K562 (cell line): ENCODE results near the gene EGFL7. TPM values are rescaled to one million over a fixed set of nuclear protein-coding genes. Genes with fewer than 3 reads are reported as not detected.

Experiments used
- ATF6 ChIP-seq: sonication (generic); formaldehyde crosslinking; IDR thresholded peaks from 2 replicates; pipeline ENCODE4 v1.4.0; 2020; ENCODE audit warnings: mild to moderate bottlenecking, missing genetic modification reagents
- BCL6 ChIP-seq: fragments of 250-450 bp; sonication (Bioruptor Pico); IDR thresholded peaks from 2 replicates; pipeline ENCODE4 v1.4.0; 2020
- E2F8 ChIP-seq: fragments of 450-650 bp; IDR thresholded peaks from 2 replicates; pipeline ENCODE4 v1.7.1; 2018; ENCODE audit warnings: mild to moderate bottlenecking, low read depth; ENCODE audit not compliant: partially characterized antibody
- GATAD2B ChIP-seq: fragments of 450-650 bp; IDR thresholded peaks from 2 replicates; pipeline ENCODE4 v1.6.1; 2017; ENCODE audit warnings: mild to moderate bottlenecking, borderline replicate concordance
- MAX ChIP-seq: sonication (generic); formaldehyde crosslinking; IDR thresholded peaks from 2 replicates; pipeline ENCODE4 v1.9.0; 2022; ENCODE audit warnings: mild to moderate bottlenecking, missing genetic modification reagents
- PRDM10 ChIP-seq: fragments of 450-650 bp; IDR thresholded peaks from 2 replicates; pipeline ENCODE4 v1.6.1; 2018; ENCODE audit not compliant: partially characterized antibody
- RFX1 ChIP-seq: fragments of 450-650 bp; IDR thresholded peaks from 2 replicates; pipeline ENCODE4 v1.6.1; 2016; ENCODE audit warnings: mild to moderate bottlenecking, moderate library complexity
- RFX7 ChIP-seq: fragments of 250-450 bp; sonication (Bioruptor Pico); IDR thresholded peaks from 2 replicates; pipeline ENCODE4 v1.5.1; 2021; ENCODE audit warnings: mild to moderate bottlenecking
- ZC3H4 ChIP-seq: sonication (generic); formaldehyde crosslinking; IDR thresholded peaks from 2 replicates; pipeline ENCODE4 v1.9.0; 2021; ENCODE audit warnings: missing genetic modification reagents, borderline replicate concordance
- ZNF431 ChIP-seq: sonication (generic); formaldehyde crosslinking; IDR thresholded peaks from 2 replicates; pipeline ENCODE4 v1.8.0; 2022; ENCODE audit warnings: mild to moderate bottlenecking, missing genetic modification reagents
- ZNF57 ChIP-seq: fragments of 450-650 bp; formaldehyde crosslinking; IDR thresholded peaks from 2 replicates; pipeline ENCODE4 v1.4.0; 2020; ENCODE audit warnings: mild to moderate bottlenecking, moderate library complexity
- ZNF592 ChIP-seq: fragments of 450-650 bp; IDR thresholded peaks from 2 replicates; pipeline ENCODE4 v1.6.1; 2017; ENCODE audit warnings: antibody characterized with exemption, mild to moderate bottlenecking
- ZNF780A ChIP-seq: fragments of 250-450 bp; sonication (Bioruptor Pico); IDR thresholded peaks from 2 replicates; pipeline ENCODE4 v1.5.0; 2021; ENCODE audit warnings: mild to moderate bottlenecking
- polyA plus RNA-seq, 8 experiments: library from polyadenylated mRNA; depleted of rRNA in 4 of 8; stranded (reverse) in 5 of 8; unstranded in 3 of 8; fragments of >200 nt; fragmentation: Nextera tagmentation in 2 of 8; fragmentation: Illumina TruSeq in 1 of 8; extraction: Ambion mirVana in 2 of 8; extraction: Trizol in 1 of 8; gene quantifications; 2 replicates each; pipeline versions ENCODE4 v1.2.1 to v1.2.3, GENCODE V29; 2011 to 2014; ENCODE audit warnings: inconsistent platforms in 1 of 8, missing spikeins in 1 of 8
- total RNA-seq, 7 experiments: library from RNA; depleted of rRNA in 6 of 7; stranded (reverse); fragments of >200 nt in 6 of 7; fragmentation: Illumina TruSeq in 2 of 7; extraction: Trizol in 2 of 7; gene quantifications; 2 replicates each; pipeline versions ENCODE4 v1.2.1 to v1.2.3, GENCODE V29; 2011 to 2021; ENCODE audit warnings: low replicate concordance in 1 of 7

Gene EGFL7
- total and polyA plus RNA-seq, 9 of the 15 experiments (the other 6 are each of a cell fraction or from before 2014, with no cell fraction given) = 1.5 to 286 (median 55.5) TPM

GRCh38 chr9:136662656-136663581 lies at the start of gene EGFL7 (continued):
- TF ChIP-seq E2F8 = no peak
- no peak for TF ChIP-seq ZNF431 (CRISPR knock-in tag)
- peak; percentile 68; the same call in 1 of the 2 replicates for TF ChIP-seq GATAD2B
- TF ChIP-seq PRDM10 = peak; percentile 75
- no peak for TF ChIP-seq RFX7 (CRISPR knock-in tag)
- TF ChIP-seq ZNF57 (CRISPR knock-in tag) = no peak
- TF ChIP-seq MAX (CRISPR knock-in tag) = no peak
- TF ChIP-seq ZC3H4 (CRISPR knock-in tag) = peak; percentile 3; the same call in 1 of the 2 replicates
- TF ChIP-seq ATF6 = no peak
- TF ChIP-seq ZNF780A (CRISPR knock-in tag) = no peak
- TF ChIP-seq RFX1 = no peak
- no peak; the same call in 1 of the 2 replicates for TF ChIP-seq ZNF592
- TF ChIP-seq BCL6 (CRISPR knock-in tag) = no peak
